ENCODE measurements around the gene LRRC56.

LRRC56 gene

DNA sequence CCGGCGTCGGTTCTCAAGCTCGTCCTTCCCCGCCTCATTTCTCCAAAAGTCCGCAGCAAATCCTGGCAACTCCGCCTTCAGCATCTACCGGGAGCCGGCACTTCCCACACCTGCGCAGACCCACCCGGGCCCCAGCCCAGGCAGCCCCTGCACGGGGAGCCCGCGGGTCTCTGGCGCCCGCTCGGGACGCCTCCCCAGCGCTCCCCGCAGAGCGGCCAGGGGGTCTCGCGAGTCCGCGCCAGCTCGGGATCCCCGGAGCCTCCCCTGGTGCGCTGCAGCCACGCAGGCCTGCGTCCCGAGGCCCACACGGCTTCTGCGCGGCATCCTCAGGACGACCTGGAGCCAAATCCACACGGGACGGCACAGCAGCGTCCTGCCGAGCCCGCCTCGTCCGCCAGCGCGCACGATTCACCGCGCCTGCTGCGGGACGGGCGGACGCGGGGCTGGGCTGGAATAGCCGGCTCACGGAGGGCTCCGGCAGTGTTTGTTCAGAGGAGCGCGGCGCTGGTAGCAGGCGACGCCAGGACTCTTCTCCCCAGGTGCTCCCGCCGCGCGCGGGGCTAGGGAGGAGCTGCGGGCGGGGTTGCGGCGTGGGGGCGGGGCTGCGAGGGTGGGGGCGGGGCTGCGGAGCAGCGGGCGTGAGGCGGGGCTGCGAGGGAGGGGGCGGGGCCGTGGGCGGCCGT lies 38.1 kb downstream of the LRRC56 start:
- DNase-seq (ENCODE audit: low spot score) = no peak

DNA sequence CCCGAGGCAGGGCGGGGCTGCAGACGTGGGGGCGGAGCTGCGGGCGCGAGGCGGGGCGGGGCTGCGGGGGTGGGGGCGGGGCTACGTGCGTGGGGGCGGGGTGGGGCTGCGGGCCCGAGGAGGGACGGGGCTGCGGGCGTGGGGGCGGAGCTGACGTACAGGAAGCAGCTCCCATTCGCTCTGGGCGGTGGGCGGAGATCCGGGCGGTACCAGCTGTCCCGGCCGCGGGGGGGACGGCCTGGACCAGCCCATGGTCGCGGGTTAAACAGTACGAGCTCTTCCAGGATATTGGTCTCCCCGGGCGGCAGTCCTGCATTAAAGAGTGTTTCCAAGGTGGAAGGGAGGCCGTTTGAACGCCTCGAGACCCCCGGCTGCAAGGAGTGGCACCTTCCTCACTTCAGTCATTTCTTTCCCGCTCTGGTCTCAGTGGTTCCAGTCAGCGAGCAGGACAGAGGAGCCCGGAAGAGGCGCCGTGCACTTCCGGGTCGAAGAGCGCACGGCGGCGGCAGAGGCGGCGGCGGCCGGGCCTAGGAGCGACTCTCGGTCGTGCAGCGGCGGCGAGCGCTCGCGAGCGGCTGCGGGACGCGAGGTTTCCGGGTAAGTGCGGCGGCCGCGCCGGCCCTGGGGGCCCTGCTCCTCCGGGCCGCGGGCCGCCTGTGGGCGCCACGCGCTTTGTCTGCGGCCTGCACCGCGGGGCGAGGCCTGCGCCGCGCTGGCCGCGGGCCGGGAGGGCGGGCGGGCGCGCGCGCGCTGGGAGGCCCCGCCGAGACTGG lies 38.9 kb downstream of the LRRC56 start, which contains the start of gene PHRF1:
Gene PHRF1, plus strand, starts transcription at position 475 of the 773 bp plus-strand sequence. CDS start 5,043 bp downstream, outside the sequence.
- DNase-seq (ENCODE audit: low spot score) = peak; percentile 94

GRCh38 chr11:576811-577610 lies 39.7 kb downstream of the LRRC56 start:
- no peak for DNase-seq (ENCODE audit: low spot score)

DNA sequence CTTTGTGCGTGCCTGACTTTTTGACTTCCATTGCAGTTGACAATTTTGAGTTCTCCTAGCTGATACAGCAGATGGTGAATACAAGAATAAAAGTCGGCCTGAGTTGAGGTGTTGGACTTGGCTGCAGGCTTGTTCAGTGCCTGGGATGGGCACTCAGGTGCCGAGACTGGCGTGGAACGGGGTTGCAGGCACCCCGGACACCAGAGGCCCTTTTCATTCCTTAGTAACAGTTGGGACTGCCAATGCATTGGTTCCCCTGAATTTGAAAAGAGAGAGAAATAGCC lies 40.2 kb downstream of the LRRC56 start:
- DNase-seq (ENCODE audit: low spot score) = no peak

GRCh38 chr11:578276-579035 lies 41.1 kb downstream of the LRRC56 start:
- no peak for DNase-seq (ENCODE audit: low spot score)

DNA sequence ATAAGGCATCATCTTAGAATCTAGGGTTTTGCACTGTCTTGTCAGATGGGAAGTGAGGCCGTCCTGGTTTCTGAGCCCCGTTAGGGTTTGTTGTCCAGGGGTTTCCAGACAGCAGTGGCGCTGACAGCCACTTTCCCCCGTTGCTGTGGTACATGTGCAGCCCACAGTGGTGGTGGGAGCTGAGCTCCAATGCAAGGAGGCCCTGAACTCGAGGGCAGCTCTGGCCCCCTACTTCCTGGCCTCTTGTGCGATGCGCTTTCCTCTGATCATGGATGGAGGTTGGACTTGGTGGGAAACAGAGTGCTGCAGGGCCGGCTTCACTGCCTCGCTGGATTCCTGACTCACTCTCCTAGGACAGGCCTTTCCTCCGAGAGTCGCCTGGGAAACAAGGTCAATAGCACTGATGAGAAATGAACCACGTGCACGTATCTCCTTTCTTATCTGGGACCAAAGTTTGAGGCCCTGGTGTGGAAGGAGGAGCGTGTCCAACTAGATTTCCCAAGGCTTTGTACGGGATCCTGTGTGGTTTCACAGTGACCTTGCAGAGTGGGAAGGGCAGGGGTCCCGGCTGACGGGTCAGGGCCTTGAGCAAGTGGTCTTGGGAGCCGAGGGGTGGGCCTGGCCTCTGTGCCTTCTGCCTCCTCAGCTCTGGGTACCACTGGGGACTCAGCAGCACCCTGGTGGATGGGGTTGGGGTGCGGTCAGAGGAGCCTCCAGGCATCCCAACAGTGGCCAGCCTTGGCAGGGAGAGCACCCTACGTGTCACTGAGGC lies 42.7 kb downstream of the LRRC56 start:
- DNase-seq (ENCODE audit: low spot score) = no peak

- DNase-seq (ENCODE audit: low spot score) = no peak
These were observed 44.0 kb downstream of the LRRC56 start for GRCh38 chr11:581342-581741.

- DNase-seq (ENCODE audit: low spot score) = no peak
These were observed 44.4 kb downstream of the LRRC56 start for GRCh38 chr11:581752-582151.

DNA sequence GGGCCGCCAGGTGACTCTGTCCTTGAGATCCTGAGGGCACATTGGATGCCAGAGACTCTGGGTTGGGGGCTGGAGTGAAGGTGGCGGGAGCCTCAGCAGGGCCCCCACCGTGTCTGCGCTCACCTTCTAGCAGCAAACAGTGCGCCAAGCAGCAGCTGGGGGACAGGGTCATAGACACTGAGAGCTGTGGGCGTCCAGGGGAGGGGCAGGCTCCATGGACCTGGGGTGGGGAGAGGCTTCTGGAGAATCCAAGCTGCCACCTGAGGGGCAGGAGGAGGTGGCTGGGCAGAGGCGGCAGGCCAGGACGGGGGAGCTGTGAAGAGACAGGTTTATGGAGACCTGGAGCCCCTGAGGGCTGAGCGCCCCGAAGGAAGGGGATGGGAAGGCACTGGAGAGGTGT lies 47.0 kb downstream of the LRRC56 start:
- DNase-seq (ENCODE audit: low spot score) = no peak

- DNase-seq (ENCODE audit: low spot score) = no peak
These were observed 49.3 kb downstream of the LRRC56 start for GRCh38 chr11:586376-587316.

- no peak for DNase-seq (ENCODE audit: low spot score)
These were observed 50.2 kb downstream of the LRRC56 start for GRCh38 chr11:587546-587945.

- DNase-seq (ENCODE audit: low spot score) = peak; percentile 74
These were observed 50.7 kb downstream of the LRRC56 start for GRCh38 chr11:587978-588380.

GRCh38 chr11:589798-590197 lies 52.5 kb downstream of the LRRC56 start:
- DNase-seq (ENCODE audit: low spot score) = no peak

DNA sequence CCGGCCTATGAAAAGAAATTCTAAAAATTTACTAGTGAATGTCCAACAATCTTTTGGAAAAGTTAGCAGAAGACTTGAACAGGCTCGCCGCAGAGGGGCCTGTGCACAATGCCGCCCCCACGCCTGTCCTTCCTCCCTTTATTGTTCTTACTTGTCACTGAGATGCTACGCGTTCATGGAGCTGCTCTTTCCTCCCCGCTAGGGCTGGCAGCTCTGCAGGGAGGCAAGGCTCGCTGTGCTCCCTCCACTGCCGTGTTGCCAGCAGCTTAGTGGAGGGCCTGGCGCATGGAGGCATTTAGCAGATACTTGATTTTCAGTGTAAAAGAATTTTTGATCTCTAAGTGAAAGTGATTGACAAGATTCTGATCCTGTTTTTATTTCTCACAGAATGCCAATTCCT lies 53.7 kb downstream of the LRRC56 start:
- DNase-seq (ENCODE audit: low spot score) = no peak

GRCh38 chr11:592501-592900 lies 55.2 kb downstream of the LRRC56 start:
- DNase-seq (ENCODE audit: low spot score) = no peak

- no peak for DNase-seq (ENCODE audit: low spot score)
These were observed 55.6 kb downstream of the LRRC56 start for GRCh38 chr11:592918-593317.

DNA sequence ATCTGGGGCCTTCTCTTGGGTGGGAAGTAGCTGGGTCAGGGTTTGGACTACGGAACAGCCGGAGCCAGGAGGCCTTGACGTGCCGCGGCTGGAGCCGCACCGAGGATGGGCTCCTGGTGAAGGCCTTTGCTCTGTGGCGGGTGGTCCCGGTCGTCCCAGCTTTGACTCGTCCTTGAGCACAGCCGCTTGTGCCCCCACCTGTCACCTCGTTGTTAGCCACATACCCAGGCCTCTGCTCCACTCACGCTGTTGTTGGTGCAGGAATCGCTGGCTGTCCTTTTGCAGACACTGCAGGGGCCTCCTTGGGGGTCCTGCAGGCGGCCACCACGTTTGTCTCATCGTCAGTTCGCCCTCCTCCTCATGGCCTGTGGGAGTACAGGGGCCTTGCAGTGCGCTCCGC lies 56.0 kb downstream of the LRRC56 start:
- no peak for DNase-seq (ENCODE audit: low spot score)

- no peak for DNase-seq (ENCODE audit: low spot score)
These were observed 58.1 kb downstream of the LRRC56 start for GRCh38 chr11:595400-595799.

DNA sequence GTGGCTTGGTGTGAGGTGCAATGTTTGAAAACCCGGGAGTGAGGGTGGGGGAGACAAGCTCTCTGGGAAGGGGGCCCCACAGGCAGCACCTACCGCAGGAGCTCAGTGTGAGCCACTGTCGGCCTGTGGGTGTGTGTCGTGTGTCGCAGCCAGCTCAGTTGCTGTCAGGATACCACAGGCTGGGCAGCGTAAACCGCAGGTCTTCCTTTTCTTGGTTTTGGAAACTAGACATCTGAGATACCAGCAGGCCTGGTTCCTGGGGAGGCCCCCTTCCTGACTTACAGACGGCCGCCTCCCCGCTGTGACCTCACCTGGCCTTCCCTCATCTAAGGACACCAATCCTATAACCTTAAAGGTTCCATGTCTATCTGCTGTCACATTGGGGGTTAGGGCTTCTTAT lies 59.0 kb downstream of the LRRC56 start:
- DNase-seq (ENCODE audit: low spot score) = no peak

GRCh38 chr11:597166-597725 lies 59.9 kb downstream of the LRRC56 start:
- DNase-seq (ENCODE audit: low spot score) = no peak

Measured in activated CD4-positive, alpha-beta T cell treated with anti-CD3 and anti-CD28 coated beads, Interleukin-2, Interleukin-4, amounts not matched to agents 100 ng/mL and 50 ng/mL, durations not matched to agents 16 hours and 8 hours (primary cell).